Omental fat pad (tissue), 4 donors: Measurements from ENCODE around the gene SFXN5. TPM values are rescaled to one million over a fixed set of nuclear protein-coding genes. Genes with fewer than 3 reads are reported as not detected.

Experiments
- ATAC-seq: fragments of 150-250 bp; one replicate; pipeline ENCODE4 v1.9.1; 2016; ENCODE audit warnings: mild to moderate bottlenecking, moderate library complexity; ENCODE audit not compliant: low FRiP score
- DNase-seq: peaks from one replicate; pipeline ENCODE4 v3.0.0-alpha.2; 2019; ENCODE audit warnings: low spot score
- total RNA-seq, 4 donors: library from RNA; depleted of rRNA; stranded (reverse); fragments of >200 nt; gene quantifications; one replicate each; pipeline ENCODE4 v1.1.0, GENCODE V29; 2016
- TF ChIP-seq, protein P1 (sequence below), 3 donors: fragments of 450-650 bp; IDR thresholded peaks; one replicate each; pipeline ENCODE4 v1.5.1; 2016 to 2017; ENCODE audit warnings: antibody characterized with exemption in 3 of 3, mild to moderate bottlenecking in 3 of 3, moderate library complexity in 2 of 3

The SFXN5 gene
- total RNA-seq, 4 donors from 2014 or later: 5.1 to 15.6 (median 9.4) TPM

DNA sequence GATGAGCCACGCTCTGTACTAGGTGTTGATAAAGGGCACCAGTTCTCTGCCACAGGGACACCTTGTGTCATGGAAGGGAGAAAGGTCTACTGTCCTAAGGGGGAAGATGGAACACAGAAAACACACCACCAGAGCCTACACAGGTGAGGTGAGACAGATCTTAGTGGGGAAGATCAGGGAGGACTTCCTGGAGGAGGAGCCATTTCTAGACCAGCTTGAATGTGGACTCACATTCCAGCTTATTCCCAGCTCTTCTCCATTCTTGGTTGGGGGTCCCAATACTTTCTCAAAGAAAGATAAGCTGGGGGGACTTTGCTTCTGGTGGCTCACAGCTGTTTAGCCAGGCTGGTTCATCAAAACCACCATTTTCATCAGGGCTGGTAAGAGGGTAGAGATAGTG lies 118.0 kb downstream of the SFXN5 start:
- no peak for ATAC-seq
- TF ChIP-seq, protein P1, sequence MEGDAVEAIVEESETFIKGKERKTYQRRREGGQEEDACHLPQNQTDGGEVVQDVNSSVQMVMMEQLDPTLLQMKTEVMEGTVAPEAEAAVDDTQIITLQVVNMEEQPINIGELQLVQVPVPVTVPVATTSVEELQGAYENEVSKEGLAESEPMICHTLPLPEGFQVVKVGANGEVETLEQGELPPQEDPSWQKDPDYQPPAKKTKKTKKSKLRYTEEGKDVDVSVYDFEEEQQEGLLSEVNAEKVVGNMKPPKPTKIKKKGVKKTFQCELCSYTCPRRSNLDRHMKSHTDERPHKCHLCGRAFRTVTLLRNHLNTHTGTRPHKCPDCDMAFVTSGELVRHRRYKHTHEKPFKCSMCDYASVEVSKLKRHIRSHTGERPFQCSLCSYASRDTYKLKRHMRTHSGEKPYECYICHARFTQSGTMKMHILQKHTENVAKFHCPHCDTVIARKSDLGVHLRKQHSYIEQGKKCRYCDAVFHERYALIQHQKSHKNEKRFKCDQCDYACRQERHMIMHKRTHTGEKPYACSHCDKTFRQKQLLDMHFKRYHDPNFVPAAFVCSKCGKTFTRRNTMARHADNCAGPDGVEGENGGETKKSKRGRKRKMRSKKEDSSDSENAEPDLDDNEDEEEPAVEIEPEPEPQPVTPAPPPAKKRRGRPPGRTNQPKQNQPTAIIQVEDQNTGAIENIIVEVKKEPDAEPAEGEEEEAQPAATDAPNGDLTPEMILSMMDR (IDR thresholded peaks at IDR 0.05): no peak

DNA sequence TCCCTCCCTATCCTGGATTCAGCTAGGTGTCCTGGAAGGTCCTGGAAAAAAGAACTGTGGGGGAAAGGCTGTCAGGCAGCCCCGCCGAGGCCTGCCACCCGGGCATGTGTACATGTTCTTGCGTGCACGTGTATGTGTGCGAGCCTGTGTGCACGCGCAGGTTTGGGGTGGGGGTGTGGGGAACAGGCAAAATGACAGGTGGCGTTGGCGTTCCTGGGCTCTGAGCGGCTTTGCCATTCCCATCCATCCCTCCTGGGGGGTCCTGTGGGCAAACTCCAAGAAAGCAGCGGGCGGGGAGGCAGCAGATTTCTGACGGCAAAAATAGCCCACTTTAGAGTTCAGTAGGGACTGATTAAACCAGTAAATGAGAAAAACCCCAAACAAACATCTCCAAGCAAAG lies 118.6 kb downstream of the SFXN5 start:
- no peak for DNase-seq
- TF ChIP-seq, protein P1 (IDR thresholded peaks at IDR 0.05): no peak
- ATAC-seq: no peak

More for the DNA sequence above, 118.0 kb downstream of the SFXN5 start:
- no peak for DNase-seq

DNA sequence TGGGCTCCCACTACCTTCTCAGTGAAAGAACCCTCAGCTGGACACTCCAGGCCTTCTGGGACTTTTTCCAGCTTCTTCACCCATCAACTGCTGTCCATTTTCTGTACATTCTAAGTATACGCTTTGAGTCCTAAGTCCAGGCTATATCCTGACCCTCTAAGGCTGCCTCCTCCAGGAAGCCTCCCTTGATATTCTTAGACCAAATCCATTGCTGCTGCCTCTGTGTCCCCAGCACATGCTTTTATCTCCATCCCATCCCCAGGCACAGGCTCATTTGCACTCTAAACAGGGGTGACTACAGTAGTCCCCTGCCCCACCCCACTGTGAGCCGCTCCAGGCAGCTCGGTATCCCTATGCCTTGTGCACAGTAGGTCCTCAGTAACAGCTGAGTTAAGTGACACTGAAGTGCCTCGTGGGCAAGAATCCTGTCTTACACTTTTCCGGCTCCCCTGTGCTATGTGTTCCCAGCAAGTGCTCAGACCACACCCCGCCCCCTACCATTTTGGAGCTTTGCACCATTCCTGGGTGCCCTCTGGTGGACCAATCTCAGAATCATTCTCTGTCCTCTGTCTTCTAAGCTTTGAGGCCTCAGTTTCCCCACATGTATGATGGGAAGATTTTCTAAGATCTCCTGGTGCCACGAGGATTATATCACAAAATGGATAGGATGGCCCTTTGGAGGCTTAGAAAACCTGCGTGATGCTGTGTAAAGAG lies 119.2 kb downstream of the SFXN5 start:
- DNase-seq (no peak), ATAC-seq (no peak)
- TF ChIP-seq, protein P1 (IDR thresholded peaks at IDR 0.05): no peak

DNA sequence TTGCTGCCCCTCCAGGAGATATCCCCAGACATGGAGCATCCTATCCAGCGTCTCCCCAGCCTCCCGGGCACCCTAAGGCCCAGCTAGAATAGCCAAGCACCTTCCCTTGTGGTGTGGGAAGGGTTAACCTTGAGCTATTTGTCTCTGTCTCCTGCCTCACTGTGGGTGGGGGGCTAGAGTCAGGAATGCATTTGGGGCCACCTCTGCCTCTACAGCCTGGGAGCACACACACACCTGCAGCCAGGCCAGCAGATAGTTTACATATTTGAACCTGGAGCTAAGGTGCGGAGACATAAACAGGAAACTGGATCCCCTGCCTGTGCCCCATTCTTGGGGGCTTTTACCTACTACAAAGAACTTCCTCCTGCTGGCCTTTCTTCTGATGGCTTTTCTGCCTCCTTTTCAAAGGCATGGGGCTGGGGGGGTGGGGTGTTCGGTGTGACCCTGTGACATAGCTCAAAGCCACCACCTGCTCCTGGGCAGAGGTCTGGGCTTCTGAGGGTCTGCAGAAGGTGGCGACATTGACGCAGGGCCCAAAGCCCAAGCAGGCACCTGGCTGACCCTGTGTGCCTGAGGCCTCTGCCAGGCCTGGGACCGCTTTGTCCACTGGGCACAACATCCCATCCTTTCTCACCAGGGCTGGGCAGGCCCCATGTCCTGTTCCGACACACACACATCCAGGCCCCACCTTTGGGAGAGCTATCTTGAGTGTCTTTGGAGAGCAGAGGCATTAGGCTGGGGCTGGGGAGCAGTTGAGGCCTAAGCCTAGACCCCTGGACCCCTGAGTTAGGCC lies 120.0 kb downstream of the SFXN5 start:
- DNase-seq: no peak
- TF ChIP-seq, protein P1 (IDR thresholded peaks at IDR 0.05): no peak
- no peak for ATAC-seq

DNA sequence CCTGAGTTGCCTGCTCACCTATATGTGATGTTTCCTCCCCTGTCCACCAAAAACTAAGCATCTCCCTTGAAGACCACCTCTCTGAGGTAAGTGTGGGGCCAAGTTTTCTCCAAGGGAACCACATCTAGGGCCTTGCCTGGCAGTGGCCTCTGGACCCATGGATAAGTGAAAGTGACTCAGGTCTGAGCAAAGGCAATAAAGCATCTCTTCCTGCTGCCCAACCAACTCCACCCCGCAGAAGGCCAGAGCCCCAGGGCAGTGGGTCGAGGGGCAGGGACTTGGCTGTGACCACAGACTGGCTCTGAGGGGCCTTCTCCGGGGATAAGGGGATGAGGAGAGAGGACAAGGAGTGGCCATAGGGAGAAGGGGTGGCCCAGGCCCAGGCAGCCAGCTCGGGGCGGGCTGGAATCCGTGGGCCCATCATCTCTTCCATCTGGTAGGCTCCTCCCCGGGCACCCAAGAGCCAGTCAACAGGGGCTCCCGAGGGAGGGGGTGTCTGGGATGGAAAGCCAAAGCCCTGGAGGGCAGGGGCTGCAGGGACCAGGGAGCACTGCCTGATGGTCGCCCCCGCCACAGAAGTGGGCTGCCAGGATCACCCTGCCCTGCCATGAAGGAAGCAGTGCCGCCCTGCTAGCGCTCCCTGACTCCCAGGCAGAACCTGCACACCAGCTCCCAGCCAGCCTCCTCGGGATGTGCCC lies 120.8 kb downstream of the SFXN5 start:
- no peak for DNase-seq
- TF ChIP-seq, protein P1 (IDR thresholded peaks at IDR 0.05): no peak
- no peak for ATAC-seq

DNA sequence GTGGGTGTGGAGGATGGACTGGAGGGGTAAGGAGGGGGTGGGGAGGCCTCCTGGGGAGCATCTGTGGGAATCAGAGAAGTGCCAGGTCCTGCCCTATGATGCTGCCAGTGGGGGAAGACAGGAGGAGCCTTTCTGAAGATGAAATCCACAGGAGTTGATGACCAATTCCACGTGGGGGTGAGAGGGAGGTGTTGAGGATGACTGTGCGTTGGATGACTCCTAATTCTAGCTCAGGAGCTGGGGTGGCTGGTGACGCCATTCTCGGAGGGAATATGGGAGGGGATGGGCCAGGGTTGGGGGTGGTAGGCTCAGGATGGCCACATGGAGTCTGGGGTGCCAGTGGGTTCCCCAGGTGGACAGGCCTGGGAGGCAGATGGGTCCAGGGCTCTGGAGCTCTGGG lies 121.9 kb downstream of the SFXN5 start:
- TF ChIP-seq, protein P1 (IDR thresholded peaks at IDR 0.05): no peak
- DNase-seq: no peak
- no peak for ATAC-seq
